ENCODE results near the gene PPARD. TPM values are rescaled to one million over a fixed set of nuclear protein-coding genes. Genes with fewer than 3 reads are reported as not detected.
A peak's percentile ranks its signal among the peaks of the same experiment; 100 is the strongest.

Gene PPARD
- total RNA-seq, 6 experiments from 2014 or later = 5.2 to 18.8 (median 5.9) TPM

DNA sequence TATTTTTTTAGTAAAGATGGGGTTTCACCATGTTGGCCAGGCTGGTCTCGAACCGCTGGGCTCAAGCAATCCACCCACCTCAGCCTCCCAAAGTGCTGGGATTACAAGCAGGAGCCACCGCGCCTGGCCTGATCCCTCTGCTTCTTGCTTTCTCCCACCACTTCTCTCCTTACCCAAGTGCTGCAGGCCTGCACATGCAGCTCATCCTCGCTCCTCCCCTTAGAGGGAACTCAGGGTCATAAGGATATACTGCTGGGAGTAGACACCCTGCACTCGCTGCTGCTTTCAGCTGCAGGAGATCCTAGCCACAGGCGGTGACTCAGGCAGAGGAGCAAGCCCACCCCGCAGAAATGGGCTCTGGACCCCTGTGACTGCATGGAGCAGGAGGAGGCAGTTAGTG lies 69.7 kb downstream of the PPARD start:
- 98% methylated on average over 6 of the region's 8 CpGs for WGBS (ENCODE audit: insufficient coverage, low coverage, low lambda C conversion rate, missing lambda C conversion rate)
- H3K36me3 ChIP-seq = no peaks in the 10 kb centered on the region
- no peak overlapping the region for H3K4me3 ChIP-seq
- ATAC-seq (no peak), DNase-seq (no peak)
- H3K4me1 ChIP-seq = peaks cover 0 to 15% (median 7%) of the 10 kb centered on the region in 4 donors
- intact Hi-C loops (cut with DNase I) = no loop called here
- no peak overlapping the region for H3K27ac ChIP-seq
- H3K27me3 ChIP-seq = no peaks in the 10 kb centered on the region
- H3K9me3 ChIP-seq = no peaks in the 10 kb centered on the region
- no peak for TF ChIP-seq POLR2A (IDR thresholded peaks at IDR 0.05)
- TF ChIP-seq, protein P1, sequence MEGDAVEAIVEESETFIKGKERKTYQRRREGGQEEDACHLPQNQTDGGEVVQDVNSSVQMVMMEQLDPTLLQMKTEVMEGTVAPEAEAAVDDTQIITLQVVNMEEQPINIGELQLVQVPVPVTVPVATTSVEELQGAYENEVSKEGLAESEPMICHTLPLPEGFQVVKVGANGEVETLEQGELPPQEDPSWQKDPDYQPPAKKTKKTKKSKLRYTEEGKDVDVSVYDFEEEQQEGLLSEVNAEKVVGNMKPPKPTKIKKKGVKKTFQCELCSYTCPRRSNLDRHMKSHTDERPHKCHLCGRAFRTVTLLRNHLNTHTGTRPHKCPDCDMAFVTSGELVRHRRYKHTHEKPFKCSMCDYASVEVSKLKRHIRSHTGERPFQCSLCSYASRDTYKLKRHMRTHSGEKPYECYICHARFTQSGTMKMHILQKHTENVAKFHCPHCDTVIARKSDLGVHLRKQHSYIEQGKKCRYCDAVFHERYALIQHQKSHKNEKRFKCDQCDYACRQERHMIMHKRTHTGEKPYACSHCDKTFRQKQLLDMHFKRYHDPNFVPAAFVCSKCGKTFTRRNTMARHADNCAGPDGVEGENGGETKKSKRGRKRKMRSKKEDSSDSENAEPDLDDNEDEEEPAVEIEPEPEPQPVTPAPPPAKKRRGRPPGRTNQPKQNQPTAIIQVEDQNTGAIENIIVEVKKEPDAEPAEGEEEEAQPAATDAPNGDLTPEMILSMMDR (IDR thresholded peaks at IDR 0.05) = no peak

DNA sequence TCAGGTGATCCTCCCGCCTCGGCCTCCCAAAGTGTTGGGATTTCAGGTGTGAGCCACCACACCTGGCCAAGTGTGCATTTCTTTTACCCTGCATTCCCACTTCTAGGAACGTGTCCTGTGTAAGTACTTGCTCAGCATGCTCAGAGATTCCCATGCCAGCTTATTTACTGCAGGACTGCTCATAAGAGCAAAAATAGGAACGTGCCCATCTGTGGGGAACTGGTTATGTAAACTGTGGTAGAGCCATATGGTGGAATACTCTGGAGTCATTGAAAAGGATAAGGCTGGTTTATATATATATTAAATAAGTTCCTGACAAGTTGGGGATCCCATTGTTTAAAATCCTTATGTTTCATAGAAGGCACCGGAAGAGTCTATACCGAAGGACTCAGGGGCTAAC lies 71.6 kb downstream of the PPARD start:
- TF ChIP-seq, protein P1 (IDR thresholded peaks at IDR 0.05) = no peak
- TF ChIP-seq POLR2A (IDR thresholded peaks at IDR 0.05) = no peak
- DNase-seq = no peak
- intact Hi-C loops (cut with DNase I) = no loop called here
- WGBS (ENCODE audit: insufficient coverage, low coverage, low lambda C conversion rate, missing lambda C conversion rate) = 91% methylated on average over 4 of the region's 6 CpGs
- Histone ChIP-seq H3K27ac (no peak overlapping the region), H3K36me3 (no peaks in the 10 kb centered on the region), H3K27me3 (no peaks in the 10 kb centered on the region), H3K4me3 (no peak overlapping the region), H3K9me3 (no peaks in the 10 kb centered on the region), H3K4me1 (peaks cover 0 to 24% (median 7%) of the 10 kb centered on the region in 4 donors)
- no peak for ATAC-seq

DNA sequence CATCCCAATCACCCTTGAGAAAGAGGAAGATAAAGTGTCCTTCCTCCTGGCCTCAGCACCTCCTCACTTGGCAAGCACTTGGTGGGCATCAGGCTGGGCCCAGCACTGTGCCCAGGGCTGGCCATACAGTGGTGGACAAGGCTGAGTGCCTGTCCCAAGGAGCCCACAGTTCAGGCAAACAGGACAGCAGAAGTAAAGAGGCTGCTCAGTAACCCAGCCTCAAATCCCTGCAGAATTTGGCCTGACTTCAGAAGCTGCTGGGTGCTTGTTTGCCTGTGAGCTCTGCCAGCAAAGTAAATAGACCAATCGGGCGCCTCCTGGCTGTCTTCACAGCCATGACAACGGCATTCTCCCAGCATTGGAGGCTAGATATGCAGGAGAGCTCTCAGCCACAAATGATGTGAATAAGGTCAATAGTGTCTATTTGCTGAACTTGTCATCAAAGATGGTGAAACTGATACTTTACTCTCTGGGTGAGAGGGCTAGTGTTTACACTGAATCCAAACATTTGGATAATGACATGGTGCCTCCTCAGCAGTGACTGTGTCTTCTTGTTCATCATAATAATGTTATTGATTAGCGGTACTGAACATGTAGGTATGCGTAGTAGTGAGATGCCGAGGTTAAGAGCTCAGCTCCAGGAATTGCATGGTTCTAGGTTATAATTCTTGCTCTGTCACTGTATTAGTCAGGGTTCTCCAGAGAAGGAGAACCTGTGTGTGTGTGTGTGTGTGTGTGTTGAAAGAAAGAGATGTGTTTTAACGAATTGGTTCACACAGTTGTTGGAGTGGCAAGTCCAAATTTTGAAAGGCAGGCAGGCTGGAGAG lies 72.9 kb downstream of the PPARD start:
- WGBS (ENCODE audit: insufficient coverage, low coverage, low lambda C conversion rate, missing lambda C conversion rate) = 31% methylated on average over 5 of the region's 7 CpGs
- Histone ChIP-seq H3K9me3 (no peaks in the 10 kb centered on the region), H3K27me3 (no peaks in the 10 kb centered on the region), H3K36me3 (no peaks in the 10 kb centered on the region), H3K4me1 (peaks cover 0 to 26% (median 7%) of the 10 kb centered on the region in 4 donors), H3K4me3 (no peak overlapping the region), H3K27ac (no peak overlapping the region)
- intact Hi-C loops (cut with DNase I) = no loop called here
- DNase-seq = peak; percentile 80 to 95 (median 90)
- ATAC-seq = peak; percentile 84 to 93 (median 90)
- TF ChIP-seq, protein P1 (IDR thresholded peaks at IDR 0.05) = peak; percentile 54 to 65 (median 57)
- TF ChIP-seq POLR2A (IDR thresholded peaks at IDR 0.05) = no peak

DNA sequence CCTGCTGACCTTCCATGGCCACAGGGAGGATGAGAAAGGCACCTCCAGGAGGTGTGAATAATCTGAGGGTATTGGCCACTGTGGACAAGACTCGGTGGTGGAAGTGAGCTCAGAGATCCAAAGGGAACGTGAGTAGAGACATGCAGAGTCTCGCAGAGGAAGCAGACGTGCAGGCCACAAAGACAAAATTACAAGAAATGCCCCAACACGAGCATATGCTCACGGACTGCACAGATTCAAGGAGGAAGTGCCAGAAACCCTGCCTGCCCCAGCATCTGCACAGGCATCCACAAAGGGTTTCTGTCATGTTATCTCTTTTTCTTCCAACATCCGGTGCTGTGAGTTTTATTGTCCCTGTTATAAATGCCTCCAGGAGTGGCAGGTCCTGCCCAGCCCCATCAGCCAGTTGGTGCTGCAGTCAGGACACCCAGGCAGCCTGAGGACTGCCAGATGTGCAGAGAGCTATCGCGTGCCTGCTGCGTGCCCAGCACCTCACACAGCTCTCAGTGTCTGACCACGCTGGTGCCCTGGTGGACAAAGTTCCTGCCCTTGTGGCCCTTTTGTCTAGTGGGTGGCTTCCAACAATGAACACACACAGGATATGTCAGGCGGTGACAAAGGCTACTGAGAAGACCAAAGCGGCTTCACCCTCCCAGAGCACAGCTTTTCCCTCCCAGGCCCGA lies 75.8 kb downstream of the PPARD start:
- Histone ChIP-seq H3K4me3 (no peak overlapping the region), H3K27ac (no peak overlapping the region), H3K36me3 (no peaks in the 10 kb centered on the region), H3K4me1 (peaks cover 0 to 26% (median 7%) of the 10 kb centered on the region in 4 donors), H3K9me3 (no peaks in the 10 kb centered on the region), H3K27me3 (no peaks in the 10 kb centered on the region)
- DNase-seq (peak; percentile 65 to 95 (median 87)), ATAC-seq (peak; percentile 49 to 83 (median 73))
- intact Hi-C loops (cut with DNase I) = no loop called here
- WGBS (ENCODE audit: insufficient coverage, low coverage, low lambda C conversion rate, missing lambda C conversion rate) = 34% methylated on average over 10 of the region's 14 CpGs
- TF ChIP-seq, protein P1 (IDR thresholded peaks at IDR 0.05) = peak in 1 of 4 donors; percentile 26
- peak; percentile 63 for TF ChIP-seq POLR2A (IDR thresholded peaks at IDR 0.05)
